NCI-H2196 treated with DMSO at 0.1 percent for 48 hours (cell line): ENCODE measurements around the gene SENP3.
A peak's percentile ranks its signal among the peaks of the same experiment; 100 is the strongest.

Experiments
- DNase-seq: peaks from one replicate; lab custom pipeline; 2025; ENCODE audit not compliant: unreplicated experiment; lab: John Stamatoyannopoulos, UW

The SENP3 gene

DNA sequence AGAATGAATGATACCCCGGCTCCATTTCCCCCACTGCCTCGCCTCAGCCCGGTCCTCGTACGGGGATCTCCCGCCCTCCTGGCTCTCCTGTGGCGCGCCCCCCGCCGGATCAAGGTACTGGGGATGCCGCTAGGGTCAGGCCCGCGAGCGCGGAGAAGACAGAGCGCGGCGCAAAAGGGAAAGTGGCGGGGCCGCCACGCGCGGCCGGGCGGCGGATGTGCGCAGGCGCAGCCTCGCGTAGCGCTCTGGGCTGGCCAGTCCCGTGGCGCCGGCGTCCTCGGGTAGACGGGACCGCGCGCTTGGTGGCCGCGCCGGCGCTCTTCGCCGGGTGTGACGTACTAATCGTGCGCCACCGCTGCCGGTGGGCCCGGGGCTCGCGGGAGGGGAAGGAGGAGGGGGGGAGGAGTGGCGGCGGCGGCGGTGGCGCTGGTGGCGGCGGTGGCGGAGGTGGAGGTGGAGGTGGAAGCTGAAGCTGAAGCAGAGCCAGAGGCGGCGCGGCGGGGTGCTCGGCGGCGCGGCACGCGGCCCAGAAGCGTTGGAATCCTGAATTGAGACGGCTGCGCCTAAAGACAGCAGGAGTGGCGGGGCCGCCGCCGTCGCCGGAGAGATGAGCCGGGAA lies at the start of gene SENP3:
SENP3 (plus strand) TSS at position 331 of the 619 bp plus-strand sequence. CDS start 1,158 bp downstream, outside the sequence.
- peak; percentile 58 for DNase-seq

DNA sequence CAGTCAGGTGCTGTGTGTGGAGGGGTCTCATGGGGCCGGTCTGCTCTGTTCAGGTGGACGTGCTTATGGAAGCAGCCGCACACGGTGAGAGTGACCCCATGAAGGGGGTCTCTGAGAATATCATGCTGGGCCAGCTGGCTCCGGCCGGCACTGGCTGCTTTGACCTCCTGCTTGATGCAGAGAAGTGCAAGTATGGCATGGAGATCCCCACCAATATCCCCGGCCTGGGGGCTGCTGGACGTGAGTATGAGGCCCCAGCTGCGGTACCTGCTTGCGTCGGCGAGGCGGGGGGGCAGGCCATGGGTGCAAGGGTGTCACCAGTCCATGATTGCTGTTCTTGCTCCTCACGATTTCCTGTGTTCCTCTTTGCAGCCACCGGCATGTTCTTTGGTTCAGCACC lies 49.6 kb upstream of the SENP3 start:
- DNase-seq, result no peak

DNA sequence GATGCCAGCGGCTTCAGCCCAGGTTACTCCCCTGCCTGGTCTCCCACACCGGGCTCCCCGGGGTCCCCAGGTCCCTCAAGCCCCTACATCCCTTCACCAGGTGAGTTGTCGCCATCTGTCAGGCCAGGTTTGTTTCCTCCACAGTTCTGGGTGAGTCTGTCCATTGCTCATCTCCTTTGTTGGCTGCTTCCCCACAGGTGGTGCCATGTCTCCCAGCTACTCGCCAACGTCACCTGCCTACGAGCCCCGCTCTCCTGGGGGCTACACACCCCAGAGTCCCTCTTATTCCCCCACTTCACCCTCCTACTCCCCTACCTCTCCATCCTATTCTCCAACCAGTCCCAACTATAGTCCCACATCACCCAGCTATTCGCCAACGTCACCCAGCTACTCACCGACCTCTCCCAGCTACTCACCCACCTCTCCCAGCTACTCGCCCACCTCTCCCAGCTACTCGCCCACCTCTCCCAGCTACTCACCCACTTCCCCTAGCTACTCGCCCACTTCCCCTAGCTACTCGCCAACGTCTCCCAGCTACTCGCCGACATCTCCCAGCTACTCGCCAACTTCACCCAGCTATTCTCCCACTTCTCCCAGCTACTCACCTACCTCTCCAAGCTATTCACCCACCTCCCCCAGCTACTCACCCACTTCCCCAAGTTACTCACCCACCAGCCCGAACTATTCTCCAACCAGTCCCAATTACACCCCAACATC lies 48.7 kb upstream of the SENP3 start:
- DNase-seq, result no peak

- no peak for DNase-seq
Measured at GRCh38 chr17:7513850-7514419, 47.8 kb upstream of the SENP3 start.

DNA sequence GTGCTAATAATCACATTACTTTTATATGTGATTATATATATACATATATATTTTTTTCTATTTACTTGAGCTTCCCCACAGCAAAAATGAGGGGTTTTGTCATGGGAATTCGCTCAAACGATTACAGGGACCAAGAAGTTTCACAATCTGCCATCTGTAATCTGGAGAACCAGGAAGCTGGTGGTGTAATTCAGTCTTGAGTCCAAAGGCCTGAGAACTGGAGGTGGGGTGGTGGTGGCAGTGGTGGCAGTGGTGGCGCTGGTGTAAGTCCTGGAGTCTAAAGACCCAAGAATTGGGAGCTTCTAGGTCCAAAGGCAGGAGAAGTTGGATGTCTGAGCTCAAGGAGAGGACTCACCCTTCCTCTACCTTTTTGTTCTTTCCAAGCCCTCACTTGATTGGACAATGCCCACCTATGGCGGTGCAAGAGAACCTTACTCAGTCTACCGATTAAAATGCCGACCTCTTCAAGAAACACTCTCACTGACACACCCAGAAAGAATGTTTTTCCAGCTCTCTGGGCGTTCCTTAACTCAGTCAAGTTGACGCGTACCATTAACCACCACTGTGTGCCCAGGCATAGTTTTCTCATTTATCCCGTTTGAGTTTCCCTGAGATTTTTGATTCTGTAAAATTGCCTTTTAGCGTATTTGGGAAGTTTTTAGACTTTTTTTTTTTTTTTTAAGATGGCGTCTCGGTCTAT lies 45.7 kb upstream of the SENP3 start:
- no peak for DNase-seq

GRCh38 chr17:7523033-7523432 lies 38.7 kb upstream of the SENP3 start:
- DNase-seq, result no peak

DNA sequence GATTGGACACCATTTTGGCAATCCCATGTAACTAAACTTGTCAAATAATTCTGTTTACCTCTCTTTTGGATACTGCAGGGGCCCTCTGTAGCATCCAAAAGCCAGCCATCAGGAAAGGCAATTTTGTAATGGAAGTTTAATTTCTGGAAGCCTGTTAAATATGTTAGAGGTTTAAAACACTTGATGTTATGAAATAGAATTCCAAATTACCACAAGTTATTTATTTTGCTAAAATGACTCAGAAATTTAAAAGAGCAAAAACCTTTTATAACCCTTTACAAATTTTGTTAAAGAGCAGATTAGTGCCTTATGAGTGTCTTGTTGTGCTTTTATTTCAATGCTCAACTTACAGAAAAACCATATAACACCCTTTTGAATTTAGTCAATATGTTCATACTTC lies 32.9 kb upstream of the SENP3 start:
- DNase-seq, result no peak

GRCh38 chr17:7530023-7530900 lies 31.5 kb upstream of the SENP3 start:
- no peak for DNase-seq

DNA sequence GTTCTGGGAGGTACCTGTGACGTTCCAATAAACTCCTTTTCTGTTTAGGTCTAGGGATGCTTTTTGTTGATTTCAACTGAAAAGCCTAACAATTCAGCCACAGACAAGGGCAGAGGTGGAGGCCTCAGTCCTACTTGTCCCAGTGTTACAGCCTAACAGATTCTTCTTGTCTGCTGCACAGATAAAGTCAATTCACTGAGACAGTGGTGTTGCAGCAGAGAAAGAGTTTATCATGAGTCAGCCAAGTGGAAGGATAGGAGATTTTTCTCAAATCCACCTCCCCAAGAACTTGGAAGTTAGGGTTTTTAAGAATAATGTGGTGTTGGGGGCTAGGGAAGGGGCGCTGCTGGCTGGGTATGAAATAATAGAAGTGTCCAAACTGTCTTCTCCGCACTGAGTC lies 23.7 kb upstream of the SENP3 start:
- DNase-seq, result no peak

GRCh38 chr17:7538891-7539545 lies 22.7 kb upstream of the SENP3 start:
- DNase-seq, result no peak

DNA sequence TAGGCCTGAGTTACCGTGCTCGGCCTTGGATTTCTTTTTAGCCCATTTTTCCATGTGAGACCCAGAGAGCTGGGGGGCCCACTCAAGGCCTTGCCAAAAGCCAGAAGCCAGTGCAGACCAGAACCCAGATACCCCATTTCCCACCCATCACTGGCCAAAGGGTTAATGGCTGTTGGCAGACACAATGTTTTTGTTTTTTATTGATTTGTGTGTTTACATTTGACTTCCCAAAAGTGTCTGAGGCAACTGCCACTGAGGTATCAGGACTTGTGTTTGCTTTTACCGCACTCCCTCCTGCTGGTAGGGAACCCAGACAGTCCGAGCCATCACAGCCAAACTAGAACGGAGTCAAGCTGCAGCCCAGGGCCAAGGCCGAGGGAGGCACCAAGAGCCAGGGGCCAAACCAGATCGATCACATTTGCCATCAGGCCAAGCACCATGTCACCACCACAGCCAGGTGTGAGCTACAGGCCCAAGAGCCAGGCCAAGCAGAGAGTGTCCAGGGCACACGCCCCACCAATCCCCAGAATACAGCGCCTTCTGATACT lies 20.6 kb upstream of the SENP3 start:
- DNase-seq, result no peak

GRCh38 chr17:7544911-7545310 lies 16.8 kb upstream of the SENP3 start:
- DNase-seq, result no peak

DNA sequence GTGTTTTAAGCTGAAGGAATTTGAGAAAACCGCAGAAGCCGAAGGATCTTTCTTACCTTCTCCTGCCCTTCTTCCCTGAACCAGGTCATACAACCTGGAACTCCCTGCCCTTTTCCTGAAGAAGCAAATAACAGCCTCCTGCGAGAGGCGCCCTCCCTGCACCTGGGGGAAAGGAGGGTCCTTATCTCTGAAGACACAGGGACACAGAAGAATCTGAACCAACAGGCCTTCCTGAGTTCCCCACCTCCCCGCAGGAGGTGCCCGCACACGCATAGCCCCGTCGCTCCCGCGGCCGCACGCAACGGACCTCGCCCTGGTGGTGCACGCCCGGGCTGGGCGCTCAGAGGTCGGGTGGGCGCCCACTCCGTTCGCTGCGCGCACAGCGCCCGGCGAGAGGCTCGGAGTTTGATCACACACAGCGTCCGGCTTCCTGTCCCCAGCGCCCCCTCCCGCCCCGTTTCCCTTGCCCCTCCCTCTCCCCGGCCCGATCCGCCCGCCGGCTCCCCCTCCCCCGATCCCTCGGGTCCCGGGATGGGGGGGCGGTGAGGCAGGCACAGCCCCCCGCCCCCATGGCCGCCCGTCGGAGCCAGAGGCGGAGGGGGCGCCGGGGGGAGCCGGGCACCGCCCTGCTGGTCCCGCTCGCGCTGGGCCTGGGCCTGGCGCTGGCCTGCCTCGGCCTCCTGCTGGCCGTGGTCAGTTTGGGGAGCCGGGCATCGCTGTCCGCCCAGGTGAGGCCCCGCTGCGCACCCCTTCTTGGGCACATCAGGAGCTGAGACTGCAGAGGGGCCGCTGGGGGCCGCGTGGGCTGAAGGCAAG lies 12.9 kb upstream of the SENP3 start, which contains the start of gene TNFSF12:
TNFSF12 (plus strand) TSS at position 474 of the 816 bp plus-strand sequence; CDS start at position 570, 96 bp downstream.
- no peak for DNase-seq

GRCh38 chr17:7549401-7550055 lies 12.2 kb upstream of the SENP3 start:
- no peak for DNase-seq

DNA sequence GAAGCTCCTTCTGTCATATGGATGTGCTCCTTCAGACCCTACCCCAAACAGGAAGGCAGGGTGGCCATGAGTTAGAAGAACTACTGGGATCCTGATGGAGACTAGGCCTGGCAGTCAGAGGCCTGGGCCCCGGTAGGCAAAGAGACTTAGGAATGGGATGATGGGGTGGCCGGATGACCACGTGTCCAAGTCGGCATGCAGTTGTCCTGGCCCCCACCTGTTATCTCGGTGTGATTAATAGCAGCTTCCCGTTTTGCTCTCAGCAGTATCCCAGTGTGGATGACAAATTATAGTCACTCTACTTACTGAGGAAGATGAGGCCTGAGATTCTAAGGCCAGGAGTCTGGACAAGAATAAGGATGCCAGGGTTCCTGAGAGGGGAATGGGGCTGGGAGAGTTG lies 11.4 kb upstream of the SENP3 start:
- DNase-seq, result no peak

- no peak for DNase-seq
Measured at GRCh38 chr17:7551396-7551795, 10.3 kb upstream of the SENP3 start.

DNA sequence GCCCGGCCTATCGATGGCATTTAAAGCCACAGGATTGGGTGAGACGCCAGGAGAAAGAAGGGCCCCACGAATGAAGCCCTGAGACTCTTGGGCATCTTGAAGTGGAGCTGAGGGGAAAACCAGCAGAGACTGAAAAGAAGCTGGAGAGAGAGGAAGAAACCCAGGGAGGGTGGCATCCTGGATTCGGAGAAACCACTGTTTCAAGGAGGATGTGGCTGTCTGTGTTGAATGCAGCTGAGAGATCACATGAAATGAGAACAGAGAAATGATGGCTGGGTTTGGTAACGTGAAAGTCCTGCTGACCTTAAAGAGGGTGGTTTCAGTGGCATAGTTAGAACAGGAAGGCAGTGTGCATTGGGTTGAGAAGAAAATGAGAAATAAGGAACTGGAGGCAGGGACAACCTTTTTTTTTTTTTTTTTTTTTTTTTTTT lies 9.1 kb upstream of the SENP3 start:
- DNase-seq, result no peak

- no peak for DNase-seq
Measured at GRCh38 chr17:7553356-7553755, 8.4 kb upstream of the SENP3 start.
